IMR-90 (cell line): ENCODE results near the gene TRABD. TPM values are rescaled to one million over a fixed set of nuclear protein-coding genes. Genes with fewer than 3 reads are reported as not detected.

Source experiments
- ATAC-seq: fragments of 200-7000 bp; cut with Tn5 transposase; 2 replicates; pipeline ENCODE4 v1.9.1; 2020; ENCODE audit warnings: low read depth, mild to moderate bottlenecking, moderate library complexity
- BruUV-seq: library from RNA; stranded (reverse); fragments of 400-500 nt; replicated peaks from 2 replicates; lab custom pipeline; 2021; lab: Mats Ljungman, UMichigan
- CTCF ChIA-PET: fragments of 300-600 bp; formaldehyde crosslinking; extraction: SDS; loops from one replicate; lab custom pipeline; 2021; ENCODE audit warnings: antibody characterized with exemption; lab: Yijun Ruan, JAX
- POLR2A ChIA-PET: fragments of 300-600 bp; sonication (Branson Sonifier 250); formaldehyde crosslinking; loops from one replicate; lab custom pipeline; 2022; ENCODE audit warnings: antibody characterized with exemption; ENCODE audit not compliant: unreplicated experiment; lab: Charles Lee
- DNase-seq: peaks from one replicate; pipeline ENCODE4 v3.0.0; 2013
- H2AFZ ChIP-seq: replicated peaks from 2 replicates; pipeline ENCODE3; 2013; ENCODE audit warnings: low read length, mild to moderate bottlenecking; ENCODE audit not compliant: poor library complexity
- H2AK5ac ChIP-seq: 2 replicates; pipeline ENCODE4 v1.6.1; 2013; ENCODE audit warnings: low read depth, low read length, inconsistent platforms
- H2AK9ac ChIP-seq: replicated peaks from 2 replicates; pipeline ENCODE3; 2013; ENCODE audit warnings: mild to moderate bottlenecking, low read depth, low read length, moderate library complexity; ENCODE audit not compliant: poor library complexity
- H2BK120ac ChIP-seq: 2 replicates; pipeline ENCODE4 v1.6.1; 2013; ENCODE audit warnings: low read depth, low read length, inconsistent platforms
- H2BK15ac ChIP-seq: 3 replicates; pipeline ENCODE4 v1.6.1; 2013; ENCODE audit warnings: low read depth, low read length, inconsistent platforms
- H2BK20ac ChIP-seq: 2 replicates; pipeline ENCODE4 v1.6.1; 2013; ENCODE audit warnings: low read depth, mild to moderate bottlenecking, inconsistent platforms, low read length, moderate library complexity
- H2BK5ac ChIP-seq: 2 replicates; pipeline ENCODE4 v1.6.1; 2013; ENCODE audit warnings: mild to moderate bottlenecking, low read depth, low read length, inconsistent platforms; ENCODE audit not compliant: poor library complexity, severe bottlenecking
- H3K14ac ChIP-seq: replicated peaks from 2 replicates; pipeline ENCODE4 v1.6.1; 2013; ENCODE audit warnings: low read depth, low read length, inconsistent platforms
- H3K18ac ChIP-seq: 2 replicates; pipeline ENCODE4 v1.6.1; 2013; ENCODE audit warnings: low read depth, low read length, control low read depth
- H3K23ac ChIP-seq: 2 replicates; pipeline ENCODE4 v1.6.1; 2013; ENCODE audit warnings: low read depth, low read length, inconsistent platforms
- H3K27ac ChIP-seq: 2 replicates; pipeline ENCODE4 v1.5.1; 2013; ENCODE audit warnings: mild to moderate bottlenecking, control low read depth, low read length; ENCODE audit not compliant: insufficient read depth
- H3K27me3 ChIP-seq: 2 replicates; pipeline ENCODE4 v1.6.1; 2013; ENCODE audit warnings: low read length; ENCODE audit not compliant: control insufficient read depth, insufficient read depth
- H3K36me3 ChIP-seq: 2 replicates; pipeline ENCODE4 v1.6.1; 2013; ENCODE audit warnings: low read length, mixed read lengths; ENCODE audit not compliant: control insufficient read depth, insufficient read depth
- H3K4ac ChIP-seq: 2 replicates; pipeline ENCODE4 v1.6.1; 2013; ENCODE audit warnings: low read depth, low read length, inconsistent platforms
- H3K4me1 ChIP-seq: 2 replicates; pipeline ENCODE4 v1.6.1; 2013; ENCODE audit warnings: low read length, mixed read lengths; ENCODE audit not compliant: control insufficient read depth, insufficient read depth
- H3K4me2 ChIP-seq: 2 replicates; pipeline ENCODE4 v1.6.1; 2013; ENCODE audit warnings: low read depth, mild to moderate bottlenecking, control low read depth, low read length, moderate library complexity
- H3K4me3 ChIP-seq: 2 replicates; pipeline ENCODE4 v1.5.1; 2013; ENCODE audit warnings: low read depth, mild to moderate bottlenecking, control low read depth, low read length, moderate library complexity; ENCODE audit not compliant: insufficient read depth
- H3K56ac ChIP-seq: 2 replicates; pipeline ENCODE4 v1.6.1; 2013; ENCODE audit warnings: low read length, inconsistent platforms; ENCODE audit not compliant: insufficient read depth; ENCODE audit errors: extremely low read depth
- H3K79me1 ChIP-seq, 2 experiments: 2 replicates each; pipeline ENCODE4 v1.6.1; 2013; ENCODE audit warnings: low read length in 2 of 2, inconsistent platforms in 1 of 2, low read depth in 1 of 2
- H3K9ac ChIP-seq: 2 replicates; pipeline ENCODE4 v1.6.1; 2013; ENCODE audit warnings: low read depth, low read length, control low read depth
- H3K9me1 ChIP-seq: 2 replicates; pipeline ENCODE4 v1.6.1; 2013; ENCODE audit warnings: low read length, inconsistent platforms; ENCODE audit not compliant: insufficient read depth
- H3K9me3 ChIP-seq: 2 replicates; pipeline ENCODE4 v1.6.1; 2013; ENCODE audit warnings: low read length; ENCODE audit not compliant: control insufficient read depth, insufficient read depth
- H4K20me1 ChIP-seq: 2 replicates; pipeline ENCODE4 v1.6.1; 2013; ENCODE audit warnings: low read length, inconsistent platforms; ENCODE audit not compliant: insufficient read depth
- H4K5ac ChIP-seq: 2 replicates; pipeline ENCODE4 v1.6.1; 2013; ENCODE audit warnings: mild to moderate bottlenecking, low read depth, low read length, control low read depth
- H4K8ac ChIP-seq, 2 experiments: 2 replicates each; pipeline ENCODE4 v1.6.1; 2013; ENCODE audit warnings: low read depth in 2 of 2, low read length in 2 of 2, control low read depth in 1 of 2, inconsistent platforms in 1 of 2
- H4K91ac ChIP-seq: 2 replicates; pipeline ENCODE4 v1.6.1; 2013; ENCODE audit warnings: low read depth, low read length, inconsistent platforms; ENCODE audit not compliant: insufficient read depth
- BHLHE40 ChIP-seq: fragments of 150-350 bp; IDR thresholded peaks from 2 replicates; pipeline ENCODE4 v1.6.1; 2016; ENCODE audit warnings: mild to moderate bottlenecking, low read depth, low read length
- CHD1 ChIP-seq: IDR thresholded peaks from 2 replicates; pipeline ENCODE4 v1.6.1; 2012; ENCODE audit warnings: low read depth, low read length, improper control_type of control experiment
- MAFK ChIP-seq: IDR thresholded peaks from 2 replicates; pipeline ENCODE4 v1.6.1; 2012; ENCODE audit warnings: low read depth, low read length, improper control_type of control experiment
- MAZ ChIP-seq: IDR thresholded peaks from 2 replicates; pipeline ENCODE4 v1.6.1; 2012; ENCODE audit warnings: low read depth, mild to moderate bottlenecking, low read length, improper control_type of control experiment, moderate library complexity, borderline replicate concordance
- POLR2A ChIP-seq: IDR thresholded peaks from 2 replicates; pipeline ENCODE4 v1.6.1; 2012; ENCODE audit warnings: mild to moderate bottlenecking, low read depth, low read length
- RCOR1 ChIP-seq: IDR thresholded peaks from 2 replicates; pipeline ENCODE4 v1.6.1; 2012; ENCODE audit warnings: mild to moderate bottlenecking, low read length, improper control_type of control experiment; ENCODE audit not compliant: insufficient replicate concordance
- SMC3 ChIP-seq: fragments of 150-350 bp; IDR thresholded peaks from 2 replicates; pipeline ENCODE4 v1.6.1; 2016; ENCODE audit warnings: low read depth, mild to moderate bottlenecking, antibody characterized with exemption, low read length, moderate library complexity
- WGBS, 2 experiments: methylation state at CpG; one replicate each; pipeline versions ENCODE4 v1.1.5 to v1.1.7; 2013; ENCODE audit warnings: missing lambda C conversion rate in 2 of 2; ENCODE audit not compliant: insufficient read length in 1 of 2; ENCODE audit errors: extremely low coverage in 2 of 2; 5-methylcytosine and 5-hydroxymethylcytosine counted together
- dilution Hi-C: fragments of 300-500 bp; cut with HindIII; formaldehyde crosslinking; loops from one replicate; pipeline ENCODE4 v1.14.3; 2018; ENCODE audit warnings: low sequenced_read_pairs; ENCODE audit not compliant: unreplicated experiment
- in situ Hi-C: fragments of 300-500 bp; cut with MboI; formaldehyde crosslinking; loops from 3 replicates; pipeline ENCODE4 v1.14.3; 2019; ENCODE audit warnings: low sequenced_read_pairs, inconsistent platforms, mixed read lengths
- intact Hi-C: fragments of 100-400 bp; cut with micrococcal nuclease; formaldehyde crosslinking; loops from 2 replicates; pipeline ENCODE4 v1.10.0; 2022
- polyA plus RNA-seq, 3 experiments: library from polyadenylated mRNA; depleted of rRNA; stranded (reverse); fragments of >200 nt; gene quantifications; 2 replicates each; pipeline ENCODE4 v1.2.3, GENCODE V29; 2012; ENCODE audit warnings: low replicate concordance in 1 of 3
- total RNA-seq: library from RNA; depleted of rRNA; stranded (reverse); fragments of >200 nt; gene quantifications from 2 replicates; pipeline ENCODE4 v1.2.3, GENCODE V29; 2012
- TF ChIP-seq, protein P1 (sequence below): fragments of 150-350 bp; IDR thresholded peaks from 2 replicates; pipeline ENCODE4 v1.6.1; 2016; ENCODE audit warnings: low read depth, mild to moderate bottlenecking, low read length, moderate library complexity, borderline replicate concordance
- TF ChIP-seq, protein P2 (sequence below): fragments of 150-350 bp; IDR thresholded peaks from 2 replicates; pipeline ENCODE4 v1.6.1; 2017; ENCODE audit warnings: mild to moderate bottlenecking, antibody characterized with exemption, low read length, low read depth

TRABD gene
- total and polyA plus RNA-seq, 2 of the 4 experiments (the other 2 are of a cell fraction): 13.4 to 42.7 TPM

DNA sequence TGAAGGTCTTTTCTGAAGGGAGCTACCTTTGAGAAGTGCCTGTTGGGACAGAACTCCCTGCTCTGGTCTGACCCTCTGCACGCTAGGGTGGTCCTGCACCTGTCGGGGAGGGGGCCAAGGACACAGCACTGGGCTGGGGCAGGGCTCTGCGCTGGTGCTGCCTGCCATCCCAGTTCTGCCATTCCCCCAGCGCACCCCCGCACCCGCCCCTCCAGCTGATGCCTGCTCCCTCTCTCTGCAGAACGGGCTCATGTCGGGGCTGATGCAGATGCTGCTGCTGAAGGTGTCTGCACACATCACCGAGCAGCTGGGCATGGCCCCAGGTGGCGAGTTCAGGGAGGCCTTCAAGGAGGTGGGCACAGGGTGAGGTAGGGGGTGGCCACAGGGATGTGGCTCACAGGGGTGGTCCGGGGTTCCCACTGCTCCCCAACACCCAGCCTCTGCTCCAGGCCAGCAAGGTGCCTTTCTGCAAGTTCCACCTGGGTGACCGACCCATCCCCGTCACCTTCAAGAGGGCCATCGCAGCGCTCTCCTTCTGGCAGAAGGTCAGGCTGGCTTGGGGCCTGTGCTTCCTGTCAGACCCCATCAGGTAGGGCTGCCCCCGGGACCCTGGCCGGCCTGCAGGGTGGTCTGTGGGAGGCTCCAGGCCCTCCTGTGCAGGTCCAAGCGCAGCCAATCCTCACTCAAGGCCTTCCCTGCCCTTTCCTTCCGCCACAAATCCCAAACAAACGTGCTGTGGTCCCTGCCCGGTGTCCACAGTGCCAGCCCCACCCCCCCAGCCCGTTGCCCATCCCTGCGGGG, 11.5 kb downstream of the TRABD start (continued):
- no peak for TF ChIP-seq BHLHE40

DNA sequence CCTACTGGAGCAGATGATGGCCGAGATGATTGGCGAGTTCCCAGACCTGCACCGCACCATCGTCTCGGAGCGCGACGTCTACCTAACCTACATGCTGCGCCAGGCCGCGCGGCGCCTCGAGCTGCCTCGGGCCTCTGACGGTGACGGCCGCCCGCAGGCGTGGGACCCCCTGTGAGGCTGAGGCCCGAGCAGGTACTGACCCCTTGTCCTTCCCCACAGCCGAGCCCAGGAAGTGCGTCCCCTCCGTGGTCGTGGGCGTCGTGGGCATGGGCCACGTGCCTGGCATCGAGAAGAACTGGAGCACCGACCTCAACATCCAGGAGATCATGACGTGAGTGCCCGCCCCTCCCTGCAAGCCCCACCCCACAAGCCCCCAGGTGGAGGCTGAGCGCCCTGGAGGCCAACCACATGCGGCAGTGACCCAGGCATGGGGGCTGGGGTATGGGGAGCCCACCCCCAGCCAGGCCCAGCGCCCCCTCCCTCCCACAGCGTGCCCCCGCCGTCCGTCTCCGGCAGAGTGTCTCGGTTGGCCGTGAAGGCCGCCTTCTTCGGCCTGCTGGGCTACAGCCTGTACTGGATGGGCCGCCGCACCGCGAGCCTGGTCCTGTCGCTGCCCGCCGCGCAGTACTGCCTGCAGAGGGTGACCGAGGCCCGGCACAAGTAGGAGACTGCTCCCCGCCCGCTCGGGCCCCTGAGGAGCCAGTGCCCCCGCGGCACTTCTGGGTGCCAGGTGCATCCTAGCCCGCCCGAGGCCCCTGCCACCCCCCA, 12.3 kb downstream of the TRABD start:
- Histone ChIP-seq H2AK5ac (no peak overlapping the region), H3K9ac (no peak overlapping the region), H2BK120ac (no peak overlapping the region), H2BK5ac (no peak overlapping the region), H4K8ac (no peak overlapping the region), H3K9me3 (no peaks in the 10 kb centered on the region), H2BK20ac (no peak overlapping the region), H3K4me3 (no peak overlapping the region), H3K9me1 (0 out of 2 replicates have a peak, but pooled peaks cover 2% of the 10 kb centered on the region), H3K14ac (no peak overlapping the region), H4K91ac (no peak overlapping the region), H3K27me3 (no peaks in the 10 kb centered on the region), H2BK15ac (no peak overlapping the region), H3K79me1 (peaks cover 21 to 31% of the 10 kb centered on the region in 2 experiments), H2AFZ (no peak overlapping the region), H3K18ac (no peak overlapping the region), H3K4me1 (peaks cover 4% of the 10 kb centered on the region; the same call in 1 of the 2 replicates), H3K36me3 (peaks cover 31% of the 10 kb centered on the region), H3K4ac (no peak overlapping the region), H3K56ac (no peak overlapping the region), H3K23ac (no peak overlapping the region), H3K4me2 (no peak overlapping the region), H4K20me1 (peaks cover 17% of the 10 kb centered on the region), H4K5ac (no peak overlapping the region), H3K27ac (no peak overlapping the region), H2AK9ac (no peak overlapping the region)
- CTCF ChIA-PET: no interaction called here
- dilution Hi-C loops (no loop called here), in situ Hi-C loops (no loop called here), intact Hi-C loops (no loop called here)
- TF ChIP-seq, protein P1, sequence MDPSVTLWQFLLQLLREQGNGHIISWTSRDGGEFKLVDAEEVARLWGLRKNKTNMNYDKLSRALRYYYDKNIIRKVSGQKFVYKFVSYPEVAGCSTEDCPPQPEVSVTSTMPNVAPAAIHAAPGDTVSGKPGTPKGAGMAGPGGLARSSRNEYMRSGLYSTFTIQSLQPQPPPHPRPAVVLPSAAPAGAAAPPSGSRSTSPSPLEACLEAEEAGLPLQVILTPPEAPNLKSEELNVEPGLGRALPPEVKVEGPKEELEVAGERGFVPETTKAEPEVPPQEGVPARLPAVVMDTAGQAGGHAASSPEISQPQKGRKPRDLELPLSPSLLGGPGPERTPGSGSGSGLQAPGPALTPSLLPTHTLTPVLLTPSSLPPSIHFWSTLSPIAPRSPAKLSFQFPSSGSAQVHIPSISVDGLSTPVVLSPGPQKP: no peak
- TF ChIP-seq POLR2A (no peak), RCOR1 (no peak), MAZ (no peak), SMC3 (no peak), MAFK (no peak), CHD1 (no peak)
- TF ChIP-seq, protein P2, sequence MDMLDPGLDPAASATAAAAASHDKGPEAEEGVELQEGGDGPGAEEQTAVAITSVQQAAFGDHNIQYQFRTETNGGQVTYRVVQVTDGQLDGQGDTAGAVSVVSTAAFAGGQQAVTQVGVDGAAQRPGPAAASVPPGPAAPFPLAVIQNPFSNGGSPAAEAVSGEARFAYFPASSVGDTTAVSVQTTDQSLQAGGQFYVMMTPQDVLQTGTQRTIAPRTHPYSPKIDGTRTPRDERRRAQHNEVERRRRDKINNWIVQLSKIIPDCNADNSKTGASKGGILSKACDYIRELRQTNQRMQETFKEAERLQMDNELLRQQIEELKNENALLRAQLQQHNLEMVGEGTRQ: no peak
- POLR2A ChIA-PET: no interaction called here
- WGBS, 2 experiments: 95% methylated on average over 38 of the region's 61 CpGs; no CpG with 5 or more reads in 1 of the 2 experiments
- no TSS peak for BruUV-seq
- DNase-seq (no peak), ATAC-seq (no peak)
